HepG2 (cell line): ENCODE results near the gene PPP1R1A.

Source experiments
- BHLHE40 ChIP-seq: IDR thresholded peaks from 2 replicates; pipeline ENCODE4 v1.6.1; 2011; ENCODE audit warnings: low read length, improper control_type of control experiment
- ERF ChIP-seq: IDR thresholded peaks from 2 replicates; pipeline ENCODE4 v1.6.1; 2018; ENCODE audit warnings: missing biosample characterization, missing genetic modification reagents
- JARID2 ChIP-seq: sonication (generic); formaldehyde crosslinking; IDR thresholded peaks from 2 replicates; pipeline ENCODE4 v1.8.1; 2023; ENCODE audit warnings: missing genetic modification reagents, inconsistent platforms; ENCODE audit not compliant: insufficient replicate concordance
- POLR2A ChIP-seq, 2 experiments: IDR thresholded peaks; 2 replicates each; pipeline ENCODE4 v1.6.1; 2011; ENCODE audit warnings: low read depth in 2 of 2, low read length in 2 of 2, mild to moderate bottlenecking in 1 of 2, moderate library complexity in 1 of 2; ENCODE audit not compliant: insufficient read depth in 1 of 2
- REST ChIP-seq, 2 experiments: IDR thresholded peaks; 2 replicates each; pipeline ENCODE4 v1.6.1; 2011 to 2012; ENCODE audit warnings: low read length in 2 of 2, borderline replicate concordance in 1 of 2, low read depth in 1 of 2, mild to moderate bottlenecking in 1 of 2, moderate library complexity in 1 of 2
- ZNF24 ChIP-seq: fragments of 450-650 bp; IDR thresholded peaks from 2 replicates; pipeline ENCODE4 v1.6.1; 2017; ENCODE audit warnings: antibody characterized with exemption, mild to moderate bottlenecking
- ZNF607 ChIP-seq: sonication (generic); formaldehyde crosslinking; IDR thresholded peaks from 2 replicates; pipeline ENCODE4 v1.5.1; 2020; ENCODE audit warnings: missing genetic modification reagents, mild to moderate bottlenecking, borderline replicate concordance
- ZNF619 ChIP-seq: sonication (generic); formaldehyde crosslinking; IDR thresholded peaks from 2 replicates; pipeline ENCODE4 v1.4.0; 2020; ENCODE audit warnings: mild to moderate bottlenecking, missing genetic modification reagents
- TF ChIP-seq, protein P1 (sequence below): sonication (generic); formaldehyde crosslinking; IDR thresholded peaks from 2 replicates; pipeline ENCODE4 v1.5.0; 2020; ENCODE audit warnings: mild to moderate bottlenecking, missing genetic modification reagents, moderate library complexity
- TF ChIP-seq, protein P2 (sequence below): sonication (generic); formaldehyde crosslinking; IDR thresholded peaks from 2 replicates; pipeline ENCODE4 v1.4.0; 2020; ENCODE audit warnings: low read depth, mild to moderate bottlenecking, missing genetic modification reagents
- TF ChIP-seq, protein P3 (sequence below): sonication (generic); IDR thresholded peaks from 2 replicates; pipeline ENCODE4 v1.6.1; 2016; ENCODE audit warnings: low read depth, borderline replicate concordance

DNA sequence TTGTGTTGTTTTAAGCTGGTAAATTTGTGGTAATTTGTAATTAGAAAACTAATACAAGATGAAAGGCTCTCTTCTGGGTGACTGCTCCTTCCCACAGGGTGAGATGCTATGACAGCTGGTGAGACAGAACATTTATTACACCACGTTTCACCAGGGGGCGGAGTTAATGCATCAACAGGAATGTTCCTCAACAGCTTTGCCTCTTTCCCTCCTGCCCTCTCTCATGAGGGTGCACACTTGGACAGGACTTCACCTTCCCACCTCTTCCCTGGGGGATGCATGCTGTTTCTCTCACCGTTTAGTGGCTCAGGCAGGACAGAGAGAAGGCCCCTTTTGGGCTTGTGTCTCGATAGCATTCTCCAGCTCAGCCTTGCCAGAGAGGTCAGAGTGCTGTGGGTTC is 13.4 kb upstream of the PPP1R1A start:
- no peak for TF ChIP-seq ZNF607 (CRISPR knock-in tag)
- no peak for TF ChIP-seq ERF (CRISPR knock-in tag)
- TF ChIP-seq, protein P1, sequence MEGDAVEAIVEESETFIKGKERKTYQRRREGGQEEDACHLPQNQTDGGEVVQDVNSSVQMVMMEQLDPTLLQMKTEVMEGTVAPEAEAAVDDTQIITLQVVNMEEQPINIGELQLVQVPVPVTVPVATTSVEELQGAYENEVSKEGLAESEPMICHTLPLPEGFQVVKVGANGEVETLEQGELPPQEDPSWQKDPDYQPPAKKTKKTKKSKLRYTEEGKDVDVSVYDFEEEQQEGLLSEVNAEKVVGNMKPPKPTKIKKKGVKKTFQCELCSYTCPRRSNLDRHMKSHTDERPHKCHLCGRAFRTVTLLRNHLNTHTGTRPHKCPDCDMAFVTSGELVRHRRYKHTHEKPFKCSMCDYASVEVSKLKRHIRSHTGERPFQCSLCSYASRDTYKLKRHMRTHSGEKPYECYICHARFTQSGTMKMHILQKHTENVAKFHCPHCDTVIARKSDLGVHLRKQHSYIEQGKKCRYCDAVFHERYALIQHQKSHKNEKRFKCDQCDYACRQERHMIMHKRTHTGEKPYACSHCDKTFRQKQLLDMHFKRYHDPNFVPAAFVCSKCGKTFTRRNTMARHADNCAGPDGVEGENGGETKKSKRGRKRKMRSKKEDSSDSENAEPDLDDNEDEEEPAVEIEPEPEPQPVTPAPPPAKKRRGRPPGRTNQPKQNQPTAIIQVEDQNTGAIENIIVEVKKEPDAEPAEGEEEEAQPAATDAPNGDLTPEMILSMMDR (CRISPR knock-in tag): no peak
- no peak for TF ChIP-seq JARID2
- no peak for TF ChIP-seq POLR2A (IDR thresholded peaks at IDR 0.05; ENCODE audit: insufficient read depth in 1 of 2, low read depth in 2 of 2, low read length in 2 of 2)
- TF ChIP-seq ZNF619 (CRISPR knock-in tag): no peak
- TF ChIP-seq, protein P2, sequence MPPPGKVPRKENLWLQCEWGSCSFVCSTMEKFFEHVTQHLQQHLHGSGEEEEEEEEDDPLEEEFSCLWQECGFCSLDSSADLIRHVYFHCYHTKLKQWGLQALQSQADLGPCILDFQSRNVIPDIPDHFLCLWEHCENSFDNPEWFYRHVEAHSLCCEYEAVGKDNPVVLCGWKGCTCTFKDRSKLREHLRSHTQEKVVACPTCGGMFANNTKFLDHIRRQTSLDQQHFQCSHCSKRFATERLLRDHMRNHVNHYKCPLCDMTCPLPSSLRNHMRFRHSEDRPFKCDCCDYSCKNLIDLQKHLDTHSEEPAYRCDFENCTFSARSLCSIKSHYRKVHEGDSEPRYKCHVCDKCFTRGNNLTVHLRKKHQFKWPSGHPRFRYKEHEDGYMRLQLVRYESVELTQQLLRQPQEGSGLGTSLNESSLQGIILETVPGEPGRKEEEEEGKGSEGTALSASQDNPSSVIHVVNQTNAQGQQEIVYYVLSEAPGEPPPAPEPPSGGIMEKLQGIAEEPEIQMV (CRISPR knock-in tag): no peak
- TF ChIP-seq BHLHE40: no peak
- TF ChIP-seq REST (IDR thresholded peaks at IDR 0.05; ENCODE audit: borderline replicate concordance in 1 of 2, low read depth in 1 of 2, low read length in 2 of 2): no peak
- no peak for TF ChIP-seq ZNF24
- TF ChIP-seq, protein P3, sequence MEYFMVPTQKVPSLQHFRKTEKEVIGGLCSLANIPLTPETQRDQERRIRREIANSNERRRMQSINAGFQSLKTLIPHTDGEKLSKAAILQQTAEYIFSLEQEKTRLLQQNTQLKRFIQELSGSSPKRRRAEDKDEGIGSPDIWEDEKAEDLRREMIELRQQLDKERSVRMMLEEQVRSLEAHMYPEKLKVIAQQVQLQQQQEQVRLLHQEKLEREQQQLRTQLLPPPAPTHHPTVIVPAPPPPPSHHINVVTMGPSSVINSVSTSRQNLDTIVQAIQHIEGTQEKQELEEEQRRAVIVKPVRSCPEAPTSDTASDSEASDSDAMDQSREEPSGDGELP: no peak
